GM18867 (cell line): Measurements from ENCODE around the gene POLE3.
A peak's percentile ranks its signal among the peaks of the same experiment; 100 is the strongest.
"Not testable (repeated sequence)": the region's sequence is repeated elsewhere in the genome, so short reads cannot be mapped to it uniquely, and the experiment has no call there.

Experiments
- ATAC-seq: cut with Tn5 transposase; IDR thresholded peaks from one replicate; pipeline ENCODE4 v1.9.1; 2021; ENCODE audit warnings: mild to moderate bottlenecking, moderate library complexity; ENCODE audit not compliant: unreplicated experiment

The POLE3 gene

GRCh38 chr9:113379094-113379828 lies 31.2 kb downstream of the POLE3 start:
- ATAC-seq = not testable (repeated sequence)

GRCh38 chr9:113376634-113377567 lies 33.6 kb downstream of the POLE3 start, which contains the start of gene HDHD3:
TSS of gene HDHD3 (minus strand) at chr9:113376986. CDS start at chr9:113374354, 2,632 bp downstream.
- ATAC-seq = peak; percentile 90

GRCh38 chr9:113375057-113376023 lies 35.1 kb downstream of the POLE3 start:
- ATAC-seq = no peak

- ATAC-seq = no peak
These were observed 36.6 kb downstream of the POLE3 start for GRCh38 chr9:113373676-113374392.

GRCh38 chr9:113373256-113373655 lies 37.2 kb downstream of the POLE3 start:
- no peak for ATAC-seq

- no peak for ATAC-seq
These were observed 38.4 kb downstream of the POLE3 start for GRCh38 chr9:113372059-113372458.

- no peak for ATAC-seq
These were observed 39.6 kb downstream of the POLE3 start for GRCh38 chr9:113370806-113371325.

GRCh38 chr9:113369855-113370140 lies 40.7 kb downstream of the POLE3 start:
- no peak for ATAC-seq

GRCh38 chr9:113368982-113369854 lies 41.3 kb downstream of the POLE3 start:
- no peak for ATAC-seq

- ATAC-seq = no peak
These were observed 42.0 kb downstream of the POLE3 start for GRCh38 chr9:113368348-113368981.

- ATAC-seq = not testable (repeated sequence)
These were observed 44.8 kb downstream of the POLE3 start for GRCh38 chr9:113365652-113366051.

- ATAC-seq = no peak
These were observed 45.5 kb downstream of the POLE3 start for GRCh38 chr9:113364951-113365350.

- ATAC-seq = no peak
These were observed 47.1 kb downstream of the POLE3 start for GRCh38 chr9:113363336-113363735.

- ATAC-seq = no peak
These were observed 49.0 kb downstream of the POLE3 start for GRCh38 chr9:113361304-113362018.

GRCh38 chr9:113360242-113360842 lies 50.1 kb downstream of the POLE3 start:
- ATAC-seq = no peak

GRCh38 chr9:113359385-113359784 lies 51.1 kb downstream of the POLE3 start:
- no peak for ATAC-seq
